SKM-1 treated with dmso at 0.1 percent for 144 hours (cell line): ENCODE results near the gene WSCD2.

Experiments
- DNase-seq: peaks from one replicate; lab custom pipeline; 2025; ENCODE audit not compliant: unreplicated experiment; lab: John Stamatoyannopoulos, UW

WSCD2 gene

DNA sequence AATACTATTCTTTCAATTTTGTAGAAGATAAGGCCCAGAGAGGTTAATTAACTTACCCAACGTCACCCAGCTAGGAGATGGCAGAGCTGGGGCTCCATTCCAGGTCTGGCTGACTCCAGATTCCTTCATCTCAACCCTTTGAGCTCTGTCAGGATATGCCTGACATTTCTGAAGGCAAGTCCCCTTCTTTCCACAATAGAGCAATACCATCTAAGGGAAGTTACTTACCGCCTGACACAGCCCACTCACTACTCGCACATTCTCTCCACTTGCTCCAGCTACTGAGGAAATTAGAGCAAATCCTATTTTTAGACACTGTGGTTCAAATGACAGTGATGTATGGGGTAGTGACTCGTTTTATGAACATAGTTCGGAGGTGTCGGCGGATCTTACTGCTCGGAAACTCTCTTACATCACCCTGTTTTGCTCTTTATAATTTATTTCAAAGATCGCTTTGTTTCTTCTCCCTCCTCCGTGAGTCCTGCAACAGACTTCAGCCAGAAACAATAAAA is 2.0 kb upstream of the WSCD2 start:
- no peak for DNase-seq

DNA sequence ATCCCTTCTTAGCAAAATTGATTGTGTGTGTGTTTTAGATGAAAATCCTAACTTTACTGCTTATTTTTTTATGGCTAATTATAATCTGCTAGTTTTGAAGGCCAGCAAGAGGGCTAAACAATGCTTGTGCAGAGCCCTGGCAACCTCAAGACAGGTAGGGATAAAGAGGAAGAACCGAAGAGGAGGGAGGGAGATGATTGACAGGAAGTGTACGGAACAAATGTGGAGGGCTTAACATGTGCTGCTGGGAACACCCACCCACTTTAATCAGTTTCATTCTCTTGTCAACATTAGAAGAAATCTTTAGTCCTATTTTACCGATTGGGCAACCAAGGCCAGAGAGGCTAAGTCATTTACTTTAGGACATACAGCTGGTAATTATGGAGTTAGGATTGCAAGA is 1.4 kb upstream of the WSCD2 start:
- no peak for DNase-seq

DNA sequence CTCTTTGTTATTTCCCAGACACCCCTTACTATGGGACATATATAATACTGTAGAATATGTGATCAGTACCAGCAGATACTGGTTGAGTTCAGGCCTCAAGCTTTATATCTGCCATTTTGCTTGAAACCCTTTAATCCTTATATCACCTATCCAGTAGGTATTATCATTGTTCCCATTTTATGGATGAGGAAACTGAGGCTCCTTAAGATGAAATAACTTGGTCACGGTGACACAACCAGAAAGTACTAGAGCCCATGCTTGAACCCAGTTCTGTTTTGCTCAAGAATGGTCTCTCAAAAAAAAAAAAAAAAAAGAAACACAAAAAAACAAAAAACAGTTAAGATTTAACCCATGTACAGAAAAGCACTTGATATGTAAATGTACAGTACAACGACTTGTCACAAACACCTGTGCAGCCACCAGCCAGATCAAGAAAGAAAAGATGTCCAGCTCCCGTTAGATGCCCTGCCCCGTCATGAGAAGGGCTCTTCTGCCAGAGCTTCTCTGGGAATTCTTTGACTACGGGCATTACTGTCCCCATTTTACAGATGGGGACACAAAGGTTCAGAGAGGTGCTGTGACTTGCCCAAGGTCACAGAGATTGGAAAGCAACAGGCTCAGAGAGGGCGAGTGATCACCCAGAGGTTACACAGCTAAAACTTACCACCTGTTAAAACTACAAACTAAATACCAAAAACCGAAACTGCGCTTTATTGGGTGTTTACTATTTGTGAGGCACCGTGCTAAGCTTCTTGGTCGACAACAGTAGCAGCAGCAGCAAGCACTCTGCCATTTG is 669 bp upstream of the WSCD2 start:
- no peak for DNase-seq

DNA sequence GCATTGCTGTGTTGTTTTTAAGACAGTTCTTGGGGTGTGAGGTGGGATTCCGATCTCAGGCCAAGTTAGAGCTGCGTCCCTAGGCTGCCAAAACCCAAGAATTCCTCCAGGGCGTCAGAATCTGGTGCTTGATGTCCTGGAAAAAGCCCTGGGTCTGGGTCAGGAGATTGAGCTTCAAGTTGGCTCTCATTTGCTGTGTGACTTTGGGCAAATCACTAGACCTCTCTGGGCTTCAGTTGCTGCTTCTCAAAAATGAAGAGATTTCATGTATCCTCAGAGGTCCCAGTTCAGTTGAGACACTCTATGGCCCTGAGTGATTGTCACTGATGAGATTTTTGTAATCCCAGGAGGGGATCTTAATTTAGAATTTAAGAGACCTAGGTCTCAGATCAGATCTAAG is 1.9 kb downstream of the WSCD2 start:
- DNase-seq: no peak

DNA sequence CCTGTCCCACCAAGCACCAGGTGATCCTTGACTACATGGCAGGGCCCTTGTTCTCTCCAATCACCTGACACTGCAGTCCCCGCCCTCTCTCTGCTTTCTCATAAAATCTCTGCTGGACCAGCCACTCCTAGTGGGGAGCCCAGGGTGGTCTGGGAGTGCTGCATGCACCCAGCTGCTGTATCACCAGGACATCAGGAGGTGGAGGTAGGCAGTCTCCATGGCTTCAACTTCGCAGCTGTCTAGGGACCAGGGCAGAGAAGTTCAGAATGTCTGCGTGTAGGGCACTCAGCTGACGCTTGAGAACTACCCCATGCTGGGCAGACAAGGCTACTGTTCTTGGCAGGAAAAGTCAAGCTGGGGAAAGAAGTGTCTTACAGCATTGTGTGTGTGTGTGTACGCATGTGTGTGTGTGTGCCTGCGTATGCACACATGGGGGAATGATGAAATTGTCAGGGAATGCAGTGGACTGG is 2.6 kb downstream of the WSCD2 start:
- DNase-seq: no peak

DNA sequence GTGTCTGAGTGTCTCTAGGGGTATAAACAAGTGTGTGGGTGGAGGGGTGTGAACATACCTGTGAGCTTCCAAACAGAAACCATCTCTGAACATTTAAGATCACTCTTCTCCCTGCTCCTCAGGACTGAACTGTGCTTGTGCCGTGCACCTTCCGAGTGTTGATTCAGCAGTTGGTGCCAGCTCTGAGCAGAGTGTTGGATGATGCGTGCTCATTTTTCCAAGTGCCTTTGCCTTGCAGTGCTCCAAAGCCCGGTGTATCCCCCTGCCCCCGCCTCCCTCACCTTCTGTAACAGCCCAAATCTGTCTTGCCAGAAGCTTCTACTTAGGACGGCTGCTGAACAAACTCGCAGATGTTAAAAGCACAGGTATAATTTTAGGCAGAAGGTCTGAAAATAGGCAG is 4.4 kb downstream of the WSCD2 start:
- no peak for DNase-seq

DNA sequence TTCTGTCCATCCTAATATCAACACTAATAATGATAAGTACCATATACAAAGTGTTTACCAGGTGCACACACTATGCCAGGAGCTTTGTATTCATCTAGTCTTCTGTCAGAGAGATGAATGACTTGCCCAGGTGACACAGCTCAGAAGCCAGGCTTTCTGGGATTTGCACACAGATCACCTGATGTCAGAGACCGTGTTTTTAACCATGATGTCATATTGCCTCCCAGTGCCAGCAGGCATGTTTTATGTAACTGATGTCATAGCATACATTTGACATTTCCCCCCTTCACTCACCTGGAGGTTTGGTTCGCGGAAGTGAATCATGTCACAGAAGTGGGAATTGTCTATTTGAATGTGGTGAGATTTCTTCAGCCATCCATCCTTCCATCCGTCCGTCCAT is 5.7 kb downstream of the WSCD2 start:
- DNase-seq: no peak

DNA sequence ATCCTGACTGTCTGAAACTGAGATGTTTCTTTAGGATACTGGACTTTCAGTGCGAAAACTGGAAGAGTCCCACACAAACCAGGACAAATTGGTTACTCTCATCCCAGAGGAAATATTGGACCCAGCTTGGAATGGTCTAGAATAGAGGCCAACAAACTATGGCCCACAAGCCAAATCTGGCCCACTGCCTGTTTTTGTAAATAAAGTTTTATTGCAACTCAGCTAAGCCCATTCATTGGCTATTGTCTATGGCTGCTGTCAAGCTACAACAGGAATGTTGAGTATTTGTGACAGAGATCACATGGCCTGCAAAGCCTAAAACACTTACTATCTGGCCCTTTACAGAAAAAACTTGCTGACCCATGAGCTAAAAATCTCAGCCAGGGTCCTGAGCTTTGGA is 6.5 kb downstream of the WSCD2 start:
- no peak for DNase-seq

DNA sequence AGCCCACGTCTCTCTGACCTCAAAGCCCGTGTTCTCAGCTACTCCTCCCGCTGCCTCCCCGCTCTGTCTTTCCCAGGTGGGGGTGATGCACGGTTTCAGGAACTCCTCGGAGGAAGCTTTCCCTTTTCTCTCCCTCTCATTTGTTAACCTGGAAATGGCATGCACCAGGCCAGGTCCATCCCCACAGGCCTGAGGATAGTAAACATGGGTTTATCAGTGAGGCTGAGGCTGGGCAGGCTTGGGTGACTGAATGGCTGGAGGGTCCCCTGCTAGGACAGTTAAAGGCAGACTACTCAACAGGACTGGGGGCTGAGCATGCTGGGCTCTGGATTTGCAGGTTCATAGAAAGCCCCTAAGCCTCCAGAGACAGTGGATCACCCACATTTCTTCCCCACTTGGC is 7.6 kb downstream of the WSCD2 start:
- no peak for DNase-seq

DNA sequence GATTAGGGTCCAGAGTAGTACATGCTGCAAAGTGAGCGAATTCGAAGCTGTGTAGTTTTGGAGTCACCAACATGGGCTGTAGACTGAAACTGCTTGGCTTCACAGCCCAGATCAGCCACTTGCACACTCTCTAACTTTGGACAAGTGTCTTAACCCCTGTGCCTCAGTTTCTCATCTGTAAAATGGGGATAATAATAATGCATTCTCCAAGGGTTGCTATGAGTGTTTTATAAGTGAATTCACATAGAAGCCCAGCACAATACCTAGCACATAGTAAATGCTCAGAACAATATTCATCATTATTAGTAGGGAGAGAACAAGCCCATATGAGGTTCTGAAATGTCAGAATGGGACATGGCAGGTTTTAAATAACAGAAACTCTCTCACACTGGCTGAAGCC is 10.4 kb downstream of the WSCD2 start:
- DNase-seq: no peak

DNA sequence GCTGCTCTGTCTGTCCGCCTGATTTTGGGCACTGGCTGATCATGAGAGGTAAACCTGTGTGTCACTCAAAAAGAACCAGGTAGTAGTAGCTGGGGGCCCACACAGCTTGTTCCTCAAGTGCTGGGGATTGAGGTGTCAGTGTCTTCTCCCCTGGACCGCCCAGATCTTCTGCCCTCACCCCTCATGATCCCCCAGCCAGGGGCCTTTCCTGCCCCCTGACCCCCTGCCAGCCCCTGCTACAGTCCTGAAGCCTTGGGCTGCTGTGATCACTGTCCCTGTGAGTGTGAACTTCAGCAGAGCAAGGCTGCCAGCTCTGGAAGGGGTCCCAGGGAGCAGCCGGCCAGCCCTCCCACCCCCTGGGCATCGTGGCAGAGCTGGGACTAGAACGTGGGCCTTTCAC is 11.4 kb downstream of the WSCD2 start:
- no peak for DNase-seq

DNA sequence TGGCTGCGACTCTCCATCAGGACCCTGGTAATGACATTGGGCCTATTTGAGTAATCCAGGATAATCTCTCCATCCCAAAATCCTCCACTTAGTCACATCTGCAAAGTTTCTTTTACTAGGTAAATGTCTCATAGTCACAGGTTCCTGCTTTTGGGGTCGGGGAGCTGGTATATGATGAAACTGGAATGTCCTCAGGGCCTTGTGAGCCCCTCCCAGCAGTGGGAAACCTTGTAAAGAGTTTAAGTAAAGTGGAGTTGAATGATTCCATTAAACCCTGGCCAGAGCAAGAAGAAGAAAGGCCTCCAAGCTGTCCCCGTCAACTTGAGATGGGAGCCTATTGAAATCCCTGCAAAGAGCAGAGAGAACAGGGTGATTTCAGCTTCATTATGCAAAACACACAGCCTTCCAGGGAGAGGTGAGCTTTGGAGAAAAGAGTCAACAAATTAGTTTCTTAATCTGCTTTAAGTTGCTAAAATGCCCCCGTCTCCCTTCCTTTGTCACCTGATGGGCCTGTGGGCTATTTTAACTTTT is 12.6 kb downstream of the WSCD2 start:
- DNase-seq: no peak

DNA sequence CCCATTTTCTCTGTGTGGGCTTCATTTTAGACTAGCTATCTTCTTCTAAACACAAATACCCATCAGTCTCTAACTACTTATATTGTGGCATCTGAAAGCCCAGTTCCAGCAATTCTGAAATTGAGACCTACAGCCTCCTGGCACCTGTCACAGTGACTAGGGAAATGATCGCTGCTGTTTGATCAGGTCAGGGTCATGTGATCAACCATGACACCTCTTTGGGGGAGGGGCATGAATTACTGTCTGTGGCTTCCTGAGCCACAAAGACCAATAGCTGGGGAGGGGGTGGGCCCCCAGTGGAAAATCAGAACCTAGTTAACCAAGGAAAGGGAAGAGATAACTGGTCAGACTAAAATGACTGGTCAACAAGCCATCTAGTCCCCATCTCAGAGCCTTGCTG is 14.1 kb downstream of the WSCD2 start:
- DNase-seq: no peak

DNA sequence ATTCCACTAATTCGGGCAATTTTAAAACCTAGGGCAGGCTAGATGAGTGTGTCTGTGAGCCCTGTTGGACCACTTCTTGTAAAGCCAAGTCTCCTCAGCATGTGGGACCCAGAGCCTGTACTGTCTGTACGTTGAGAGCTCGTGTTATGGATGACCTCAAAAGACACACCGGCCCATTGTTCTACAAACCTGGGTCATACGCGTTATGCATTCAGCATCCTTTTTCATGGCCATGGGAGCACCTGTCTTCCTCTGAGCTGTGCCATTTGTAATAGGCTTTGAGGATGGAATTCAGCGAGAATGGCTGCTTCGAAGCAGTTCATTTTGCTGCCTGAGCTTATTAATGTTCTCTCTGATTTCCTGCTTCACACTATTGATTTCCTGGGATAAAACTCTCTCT is 15.0 kb downstream of the WSCD2 start:
- DNase-seq: no peak

DNA sequence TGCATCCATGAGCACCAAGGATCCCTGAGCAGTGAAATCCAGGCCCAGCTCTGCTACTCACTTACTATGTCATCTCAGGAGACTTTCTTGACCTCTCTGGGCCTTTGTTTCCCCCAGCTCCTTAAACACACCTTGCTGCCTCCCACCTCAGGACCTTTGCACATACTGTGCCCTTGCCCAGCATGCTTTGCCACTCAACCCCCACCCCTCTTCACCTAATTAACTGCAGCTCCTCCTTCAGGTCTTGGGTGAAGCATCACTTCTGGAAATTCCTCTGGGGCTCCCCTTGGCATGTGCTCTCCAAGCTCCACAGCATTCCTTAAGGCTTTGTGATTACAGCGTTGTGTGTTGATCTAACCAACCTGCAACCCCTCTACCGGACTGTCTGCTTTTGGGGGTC is 15.9 kb downstream of the WSCD2 start:
- DNase-seq: no peak

DNA sequence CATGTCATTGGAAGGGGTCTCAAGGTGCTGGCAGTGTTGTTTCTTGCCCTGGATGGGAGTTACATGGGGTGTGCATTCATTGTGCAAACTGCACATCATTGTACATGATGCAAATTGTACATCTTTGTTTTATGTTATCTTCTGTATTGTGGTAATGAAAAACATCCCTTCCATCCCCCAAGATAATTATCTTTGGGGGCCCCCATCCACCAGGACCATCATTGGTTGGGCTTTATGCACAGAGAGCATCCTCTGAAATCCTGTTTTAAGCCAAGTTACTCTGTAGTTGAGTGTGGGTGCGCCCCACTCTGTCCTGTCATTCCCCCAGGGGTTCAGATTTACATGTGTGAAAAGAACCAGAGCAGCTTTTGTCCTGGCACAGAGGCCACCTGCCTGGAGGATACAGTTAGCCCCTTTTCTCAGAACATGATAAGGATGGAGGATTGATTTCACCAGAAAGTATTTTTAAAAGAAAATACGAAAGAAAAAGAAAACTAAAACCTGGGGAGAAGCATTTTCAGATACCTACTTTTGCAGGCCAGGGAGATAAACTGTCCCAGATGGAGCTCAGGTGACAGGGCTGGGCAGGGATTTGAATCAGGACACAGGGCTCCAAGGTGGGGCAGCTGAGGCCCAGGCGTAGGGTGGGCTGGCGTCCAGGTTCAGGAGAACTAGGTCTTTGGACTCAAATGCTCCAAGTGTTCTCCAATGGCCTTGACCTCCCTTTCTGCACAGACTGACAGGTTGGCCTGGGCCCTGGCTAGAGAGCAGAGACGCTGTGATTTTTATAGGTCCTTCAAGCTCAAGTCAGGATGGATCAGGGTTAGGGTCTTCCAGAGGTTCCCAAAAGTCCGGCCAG is 17.2 kb downstream of the WSCD2 start:
- no peak for DNase-seq

DNA sequence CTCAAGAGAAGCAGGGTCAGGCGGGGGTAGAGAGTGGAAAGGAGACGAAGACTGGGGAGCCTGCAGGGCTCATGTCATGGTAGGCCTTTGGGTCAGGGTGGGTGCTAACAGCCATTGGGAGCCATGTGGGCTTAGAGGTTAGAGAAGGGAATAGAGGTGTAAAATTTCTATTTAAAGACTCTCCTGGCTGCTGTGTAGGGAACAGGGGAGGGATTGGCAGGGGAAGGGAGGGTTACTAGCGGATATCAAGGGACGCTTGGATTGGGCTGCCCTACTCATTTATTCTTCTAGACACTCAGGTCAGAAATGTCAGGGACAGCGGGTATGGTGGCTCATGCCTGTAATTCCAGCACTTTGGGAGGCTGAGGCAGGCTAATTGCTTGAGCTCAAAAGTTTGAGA is 18.2 kb downstream of the WSCD2 start:
- DNase-seq: no peak

DNA sequence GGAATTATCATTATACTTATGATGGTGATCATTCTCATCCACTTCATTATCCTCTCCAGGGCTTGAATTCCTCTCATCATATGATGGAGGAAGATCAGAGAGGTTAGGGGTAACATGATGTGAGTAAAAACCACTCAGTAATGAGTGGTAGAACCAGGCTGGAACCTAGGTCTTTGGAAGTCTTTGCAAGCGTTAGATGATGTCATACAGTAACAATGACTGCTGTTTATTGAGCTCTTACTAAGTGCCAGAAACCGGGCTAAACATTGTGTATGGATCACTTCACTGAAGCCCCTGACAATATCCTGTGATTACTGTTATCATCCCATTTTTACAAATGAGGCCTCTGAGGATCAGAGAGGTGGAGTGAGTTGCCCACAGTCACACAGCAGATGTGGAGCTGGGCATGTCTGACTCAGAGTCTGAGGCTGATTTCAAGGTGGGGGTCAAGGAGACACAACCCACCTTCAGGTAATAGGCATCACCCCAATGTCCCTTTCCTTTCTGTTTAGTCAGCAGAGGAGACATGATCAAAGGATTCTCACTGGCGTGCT is 19.5 kb downstream of the WSCD2 start:
- no peak for DNase-seq

DNA sequence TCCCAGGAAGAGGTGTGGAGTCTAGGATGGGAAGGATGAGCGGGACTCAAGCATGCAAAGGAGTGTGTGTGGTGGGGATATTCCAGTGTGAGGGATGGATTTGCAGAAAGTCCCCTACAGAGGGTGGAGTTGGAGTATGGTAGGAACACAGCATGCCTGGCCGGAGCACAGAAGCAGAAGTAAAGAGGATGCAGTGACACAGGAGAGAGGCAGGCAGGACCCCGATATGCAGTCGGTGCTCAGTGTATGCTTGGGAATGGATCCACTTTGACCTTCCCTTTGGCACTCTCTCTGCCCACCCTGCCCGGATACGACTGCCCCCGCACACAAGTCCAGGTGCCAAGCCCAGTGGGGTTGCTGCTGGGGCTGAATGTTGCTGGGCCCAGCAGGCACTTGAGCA is 21.3 kb downstream of the WSCD2 start:
- DNase-seq: no peak

DNA sequence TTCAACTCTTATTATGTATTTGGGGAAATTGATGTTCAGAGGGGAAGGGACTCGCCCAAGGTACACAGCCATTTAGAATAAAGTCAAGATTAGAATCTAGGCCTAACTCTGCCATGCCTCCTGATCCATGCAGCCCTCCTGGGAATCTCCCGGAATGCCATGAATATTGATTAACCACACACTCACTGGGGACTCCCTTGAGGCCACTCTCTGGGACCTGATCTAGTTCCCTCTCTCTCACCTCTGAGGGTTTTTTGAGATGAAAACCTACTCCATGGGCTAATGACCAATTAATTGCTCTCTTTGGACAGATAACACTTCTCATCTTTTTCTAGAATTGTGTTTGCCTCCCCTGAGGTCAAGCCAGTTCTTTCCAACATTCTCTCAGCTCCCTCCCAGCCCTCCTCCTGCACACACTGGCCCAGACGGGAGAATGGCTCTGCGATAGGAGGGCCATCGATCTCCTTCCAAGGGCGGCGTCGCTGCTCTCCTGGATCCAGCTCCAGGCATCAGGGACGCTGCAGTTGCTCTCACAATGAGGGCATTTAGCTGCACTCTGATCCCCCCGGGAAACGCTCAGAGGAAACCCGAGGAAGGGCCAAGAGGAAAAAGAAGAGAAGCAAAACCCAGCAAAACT is 22.6 kb downstream of the WSCD2 start:
- DNase-seq: no peak

DNA sequence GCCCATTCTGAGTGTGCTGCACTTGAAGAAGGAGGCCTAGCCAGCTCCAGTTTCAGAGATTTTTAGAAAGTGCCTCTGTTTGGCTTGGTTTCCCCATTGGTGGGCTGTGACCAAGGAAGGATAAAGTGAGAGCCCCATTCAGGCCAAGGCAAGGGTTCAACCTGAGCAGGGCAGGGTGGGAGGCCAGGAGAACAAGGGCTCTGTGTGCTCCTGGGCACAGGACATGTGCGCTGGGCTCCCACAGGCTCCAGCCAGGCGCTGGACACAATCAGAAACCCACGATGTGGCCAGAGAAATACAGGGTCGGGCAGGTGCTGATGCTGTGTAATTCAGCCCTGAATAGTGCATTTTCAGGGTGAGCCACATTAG is 23.1 kb downstream of the WSCD2 start:
- no peak for DNase-seq
